Epidermal melanocyte (primary cell): ENCODE data around the gene PTGIS.
A peak's percentile ranks its signal among the peaks of the same experiment; 100 is the strongest.

Source experiments
- DNase-seq: peaks from one replicate; pipeline ENCODE4 v3.0.0; 2011; ENCODE audit warnings: low spot score; ENCODE audit not compliant: insufficient read length

The PTGIS gene

DNA sequence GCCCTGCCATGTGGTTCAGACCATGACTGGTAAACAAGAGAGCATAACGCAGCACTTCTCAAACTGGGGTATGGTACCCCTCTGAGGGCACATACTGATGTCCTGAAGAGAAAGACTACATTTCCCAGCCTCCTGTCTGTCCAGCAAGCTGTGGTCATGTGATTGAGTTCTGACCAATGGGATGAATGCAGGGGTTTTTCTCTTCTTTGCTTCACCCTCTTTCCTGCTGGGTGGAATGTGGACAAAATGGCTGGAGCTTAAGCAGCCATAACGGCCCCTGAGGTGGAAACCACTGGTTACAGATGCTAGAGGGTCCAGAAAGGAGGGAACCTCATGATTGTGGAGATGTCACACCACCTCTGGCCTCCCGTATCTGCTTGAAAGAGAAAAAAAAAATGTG lies 66.0 kb downstream of the PTGIS start:
- DNase-seq = no peak

DNA sequence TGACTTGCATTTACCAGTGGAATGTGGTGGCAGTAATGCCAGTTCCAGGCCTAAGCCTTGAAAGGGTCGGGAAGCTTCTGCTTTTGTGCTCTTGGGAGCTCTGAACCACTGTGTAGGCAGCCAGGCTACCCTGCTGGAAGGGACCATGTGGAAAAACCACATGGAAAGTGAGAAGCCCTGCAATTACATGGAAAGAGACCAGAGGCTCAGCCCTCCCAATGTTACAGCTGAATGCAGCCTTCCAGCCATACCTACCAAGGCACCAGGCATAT lies 70.6 kb downstream of the PTGIS start:
- no peak for DNase-seq

DNA sequence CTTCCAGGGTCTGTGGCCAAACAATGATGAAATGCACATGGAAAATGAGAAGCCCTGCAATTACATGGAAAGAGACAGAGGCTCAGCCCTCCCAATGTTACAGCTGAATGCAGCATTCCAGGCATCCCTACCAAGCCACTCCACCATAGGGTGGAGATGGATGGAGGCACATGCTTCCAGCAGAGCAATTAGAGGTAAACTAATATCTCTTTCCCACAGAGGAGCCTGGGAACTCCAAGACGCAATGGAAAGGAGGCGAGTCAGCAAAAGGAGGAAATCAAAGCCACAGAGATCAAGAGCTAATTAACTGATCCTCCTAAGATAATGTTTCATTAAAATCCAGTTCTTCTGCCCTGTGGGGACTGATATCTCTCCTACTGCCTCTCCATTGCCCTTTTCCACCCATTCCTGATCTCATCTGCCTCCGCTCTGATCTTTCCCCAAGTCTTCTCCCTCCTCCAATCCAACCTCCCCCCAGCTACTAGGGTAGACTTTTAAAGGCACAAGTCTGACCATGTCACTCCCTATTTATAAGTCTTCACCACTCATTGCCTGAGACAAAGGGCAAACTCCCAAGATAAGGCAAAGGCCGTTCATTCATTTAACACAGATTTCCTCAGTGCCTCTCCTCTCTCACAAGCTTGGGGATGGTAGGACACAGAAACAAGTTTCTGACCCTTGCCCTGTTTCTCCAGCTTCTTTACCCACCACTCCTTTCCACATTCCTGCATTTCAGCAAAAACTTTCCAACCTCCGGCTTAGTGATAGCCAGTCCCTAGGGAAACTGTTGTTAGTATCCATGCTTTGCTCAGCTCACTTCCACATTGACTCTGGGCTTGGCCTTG lies 71.2 kb downstream of the PTGIS start:
- no peak for DNase-seq

DNA sequence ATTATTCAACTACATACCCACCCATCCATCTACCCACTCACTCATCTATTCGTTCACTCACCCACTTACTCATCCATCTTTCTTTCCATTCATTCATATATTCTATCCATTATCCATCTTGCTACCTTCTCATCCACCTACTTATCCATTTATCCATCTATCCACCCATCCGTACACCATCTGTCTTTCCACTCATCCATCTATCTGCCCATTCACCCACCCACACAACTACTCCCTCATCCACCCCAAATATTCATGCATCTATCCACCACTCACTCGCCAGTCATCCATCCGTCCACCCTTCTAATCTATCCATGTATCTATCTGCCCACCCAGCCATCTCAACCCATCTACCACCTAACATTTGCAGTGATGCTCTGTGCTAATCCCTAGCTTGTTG lies 71.9 kb downstream of the PTGIS start:
- DNase-seq = no peak

DNA sequence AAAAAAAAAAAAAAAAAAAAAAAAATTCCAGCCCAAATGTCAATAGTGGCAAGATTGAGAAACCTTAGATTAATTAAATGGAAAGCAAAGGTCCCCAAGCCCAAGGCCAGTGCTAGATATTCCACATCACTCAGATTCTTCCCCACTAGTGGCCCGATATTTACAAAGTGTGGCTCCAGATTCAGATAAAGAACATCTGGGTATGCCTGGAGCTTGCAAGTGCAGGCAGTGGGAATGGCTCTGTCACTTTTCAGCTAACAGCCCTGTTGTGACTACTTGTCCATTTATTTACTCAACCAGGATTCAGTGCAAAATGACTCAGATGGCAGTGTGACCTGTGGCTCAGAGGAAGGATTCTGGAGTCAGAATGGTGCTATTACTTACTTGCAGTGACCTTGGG lies 77.2 kb downstream of the PTGIS start:
- DNase-seq = no peak

DNA sequence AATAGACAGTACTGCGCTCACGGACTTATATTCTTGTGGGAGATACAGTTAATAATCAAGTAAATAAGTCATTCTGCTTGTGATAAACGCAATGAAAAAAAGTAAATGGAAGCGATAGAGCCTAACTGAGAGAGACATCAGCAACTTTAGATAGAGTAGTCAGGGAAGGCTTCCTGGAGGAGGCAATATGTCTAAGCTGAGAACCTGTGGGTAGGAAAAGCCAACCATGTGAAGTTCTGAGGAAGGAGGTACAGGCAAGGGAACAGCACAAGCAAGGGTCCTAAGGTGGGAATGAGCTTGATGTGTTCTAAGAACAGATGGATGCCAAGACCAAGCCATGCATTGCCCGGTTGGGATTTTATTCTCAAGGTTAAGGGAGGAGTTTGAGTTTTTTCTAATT lies 78.2 kb downstream of the PTGIS start:
- DNase-seq = no peak

DNA sequence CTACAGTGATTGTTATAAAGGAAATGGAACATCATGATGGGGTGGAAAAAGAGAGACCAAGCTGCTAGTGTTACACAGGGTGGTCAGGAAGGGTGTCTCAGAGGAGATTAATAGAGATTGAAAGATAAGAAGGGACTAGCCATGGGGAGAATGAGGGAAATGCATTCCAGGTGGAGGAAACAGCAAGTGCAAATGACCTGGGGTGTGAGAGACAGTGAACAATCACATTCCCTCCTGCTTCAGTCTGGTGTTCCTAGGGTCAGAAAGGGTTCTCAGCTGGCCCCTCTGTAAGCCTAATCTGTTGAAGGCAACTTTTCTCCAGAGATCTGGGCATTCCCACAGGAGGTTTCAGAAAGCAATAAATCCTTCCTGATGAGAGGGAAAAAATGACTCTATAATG lies 81.9 kb downstream of the PTGIS start:
- DNase-seq = no peak

DNA sequence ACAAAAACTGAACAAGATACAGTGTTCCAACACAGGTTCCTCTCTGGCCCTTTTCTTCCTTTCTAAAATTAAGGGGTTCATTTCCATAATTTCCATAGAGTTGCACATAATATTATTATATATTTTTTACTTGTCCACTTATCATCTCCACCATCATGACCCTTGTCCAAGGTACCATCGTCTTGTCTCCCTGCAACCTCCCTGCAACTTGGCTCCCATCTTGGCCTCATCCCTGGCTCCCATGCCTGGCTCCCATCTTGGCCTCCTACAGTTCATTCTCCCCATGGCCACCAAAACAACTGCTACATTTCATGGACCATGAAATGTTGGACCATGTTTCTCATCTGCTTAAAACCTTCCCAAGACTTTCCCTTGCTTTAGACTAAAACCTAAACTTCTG lies 82.4 kb downstream of the PTGIS start:
- no peak for DNase-seq

DNA sequence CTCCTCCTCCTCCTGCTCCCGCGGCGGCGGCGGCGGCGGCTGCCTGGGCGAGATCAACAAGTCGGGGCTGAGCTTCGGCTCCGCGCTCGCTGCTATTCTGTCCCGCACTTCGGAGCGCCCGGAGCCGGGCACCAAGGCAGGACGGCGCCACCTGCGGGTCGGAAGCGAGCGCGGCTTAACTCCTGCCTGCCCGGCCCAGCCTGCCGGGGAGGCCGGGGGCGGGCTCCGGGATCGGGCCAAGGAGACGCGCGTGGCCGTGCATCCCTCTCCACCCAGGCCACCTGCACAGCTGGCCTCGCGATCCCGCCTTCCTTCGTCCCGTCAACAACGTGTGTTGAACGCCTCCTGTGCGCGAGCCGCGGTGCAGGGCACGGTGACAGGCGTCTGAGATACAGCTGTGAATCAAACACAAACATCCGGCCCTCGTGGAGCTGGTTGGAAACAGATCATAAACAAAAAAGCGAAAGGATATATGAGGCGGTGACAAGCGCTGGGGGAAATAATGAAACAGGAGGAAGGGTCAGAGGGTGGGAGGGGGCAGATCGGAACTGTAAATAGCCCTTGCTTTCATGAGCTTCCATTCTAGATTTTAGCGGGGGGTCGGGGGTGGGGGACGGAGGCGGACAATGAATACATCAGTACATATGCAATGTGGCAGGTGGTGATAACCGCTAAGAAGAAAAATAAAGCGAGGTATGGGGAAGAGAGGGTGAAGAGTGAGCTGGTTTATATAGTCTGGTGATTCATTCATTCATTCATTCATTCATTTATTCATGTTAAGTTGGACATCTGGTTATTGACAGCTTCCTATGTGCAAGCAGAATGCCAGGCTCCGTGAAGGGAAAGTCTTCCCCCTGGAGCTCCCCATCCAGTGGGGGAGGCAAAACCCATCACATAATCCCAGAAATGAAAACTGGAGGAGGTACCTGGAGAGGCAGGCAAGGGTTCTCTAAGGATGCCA lies 83.5 kb downstream of the PTGIS start:
- DNase-seq = peak; percentile 43

DNA sequence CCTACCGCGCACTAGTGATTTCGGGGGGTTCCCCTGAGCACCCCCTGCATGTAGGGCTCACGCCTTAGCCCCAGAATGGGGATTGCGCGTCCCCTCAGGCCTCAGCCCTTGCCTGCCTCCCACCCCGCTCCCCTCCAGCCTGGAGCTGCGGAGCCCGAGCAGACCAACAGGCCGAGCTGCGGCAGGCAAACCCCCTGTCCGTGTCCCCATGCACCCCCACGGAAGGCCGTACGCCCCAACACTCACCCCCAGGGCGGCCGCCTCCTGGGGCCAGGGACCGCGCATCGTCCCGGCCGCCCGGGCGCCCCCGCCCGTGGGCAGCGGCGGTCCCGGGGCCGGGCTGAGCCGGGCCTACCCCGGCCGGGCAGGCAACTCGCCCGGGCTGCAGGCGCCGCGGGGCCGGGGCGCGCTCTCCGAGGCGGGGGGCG lies 84.2 kb downstream of the PTGIS start:
- DNase-seq = no peak

DNA sequence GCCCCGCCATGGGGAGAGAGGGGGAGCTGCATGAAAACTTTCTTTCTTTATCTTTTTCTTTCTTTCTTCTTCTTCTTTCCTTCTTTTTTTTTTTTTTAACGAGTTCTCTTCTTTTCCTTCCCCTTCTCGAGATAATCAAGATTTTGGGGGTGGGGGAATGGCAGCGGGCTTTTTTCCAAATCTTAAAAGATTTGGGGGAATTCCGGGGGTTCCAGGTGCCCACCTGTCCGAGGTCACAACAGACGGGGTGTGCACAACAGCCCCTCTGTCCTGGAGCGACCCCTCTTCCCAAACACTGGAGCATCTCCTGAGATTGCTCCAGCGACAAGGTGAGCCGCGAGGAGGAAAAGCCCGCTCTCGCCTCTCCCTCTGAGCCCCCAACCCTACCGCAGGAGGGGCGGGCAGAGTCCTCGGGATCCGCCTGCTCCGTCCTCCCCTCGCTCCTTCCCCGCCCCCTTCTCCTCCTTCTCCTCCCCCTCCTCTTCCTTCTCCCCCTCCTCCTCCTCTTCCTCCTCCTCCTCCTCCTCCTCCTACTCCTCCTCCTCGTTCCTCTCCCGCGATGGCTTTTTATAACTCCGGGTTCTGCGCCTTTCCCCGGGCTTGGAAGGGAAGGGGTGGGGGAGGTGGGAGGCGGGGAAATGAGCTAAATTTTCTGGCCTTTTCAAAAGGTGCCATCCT lies 84.8 kb downstream of the PTGIS start:
- DNase-seq = no peak

DNA sequence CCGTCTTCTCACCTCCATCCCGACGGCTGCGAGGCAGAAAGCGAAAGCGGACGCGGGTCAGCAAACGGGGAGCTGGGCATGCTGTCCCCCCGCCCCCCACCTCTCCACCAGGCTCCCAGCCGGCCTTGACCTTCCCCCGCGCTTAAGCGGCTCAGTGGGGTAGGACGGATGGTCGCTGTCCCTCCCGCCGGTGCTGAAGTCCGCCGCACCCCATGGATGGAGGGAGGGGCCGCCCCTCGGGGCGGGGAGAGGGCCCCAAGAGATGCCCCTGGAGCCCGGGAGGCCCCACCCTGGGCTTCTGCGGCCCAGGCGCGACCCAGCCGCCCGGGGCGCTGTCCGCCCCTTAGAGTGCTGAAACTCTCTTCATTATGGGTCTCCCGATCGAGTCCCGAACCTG lies 85.3 kb downstream of the PTGIS start, which contains the start of gene KCNB1:
Gene KCNB1 (minus strand): TSS at position 48 of the 397 bp plus-strand sequence. CDS start 188 bp downstream, outside the sequence.
- peak; percentile 59 for DNase-seq

DNA sequence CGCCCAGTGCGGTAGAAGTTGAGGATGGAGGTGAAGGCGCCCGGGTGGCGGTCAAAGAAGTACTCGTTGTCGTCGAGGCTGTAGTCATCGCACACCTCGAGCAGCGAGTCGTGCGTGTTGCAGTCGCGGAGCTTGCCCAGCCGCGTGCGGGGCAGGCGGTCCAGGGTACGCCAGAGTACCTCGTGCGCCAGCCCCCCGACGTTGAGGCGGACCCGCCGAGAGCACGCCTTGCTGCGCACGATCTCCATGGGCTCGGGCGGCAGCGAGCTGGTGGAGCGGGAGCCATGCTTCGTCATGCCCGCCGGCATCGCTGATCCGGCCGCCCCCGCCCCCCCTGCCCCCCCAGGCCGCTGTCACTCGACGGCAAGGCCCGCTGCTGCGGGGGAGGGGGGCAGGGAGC lies 85.8 kb downstream of the PTGIS start:
- no peak for DNase-seq

DNA sequence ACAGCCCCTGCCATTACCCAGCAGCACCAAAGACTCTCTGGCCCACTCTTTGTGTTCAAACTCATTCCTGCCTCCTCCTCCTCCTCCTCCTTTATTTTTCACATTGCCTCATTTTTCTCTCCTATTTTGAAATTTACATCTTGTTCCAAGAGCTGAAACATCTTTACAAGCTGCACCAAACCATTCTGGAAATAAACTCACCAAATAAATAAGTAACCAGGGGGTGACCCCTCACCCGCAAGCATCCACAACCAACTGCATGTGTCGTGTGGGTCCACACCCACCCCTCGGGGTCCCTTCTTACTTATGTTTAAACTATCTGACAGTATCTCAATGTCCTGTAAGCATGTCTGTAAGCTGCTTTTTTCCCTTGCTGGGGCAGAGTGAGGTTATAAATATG lies 86.8 kb downstream of the PTGIS start:
- no peak for DNase-seq

DNA sequence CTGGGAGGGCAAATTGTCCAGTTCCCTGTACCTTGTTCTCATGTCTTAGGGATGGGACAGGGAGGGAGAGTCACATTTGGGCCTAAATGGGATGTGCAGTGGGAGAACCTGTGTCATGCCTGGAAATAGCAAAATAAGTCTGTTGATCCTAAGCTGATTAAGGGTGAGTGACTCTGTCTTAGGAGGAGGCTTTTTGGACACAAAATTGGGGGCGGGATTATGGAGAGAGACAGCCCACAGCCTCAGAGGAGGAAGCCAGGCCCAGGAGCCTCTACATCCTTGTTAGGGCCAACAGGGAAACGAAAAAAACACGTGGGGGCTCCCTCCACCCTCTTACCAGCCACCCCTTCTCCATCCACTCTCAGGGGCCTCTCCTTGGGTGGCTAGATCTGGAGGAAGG lies 87.7 kb downstream of the PTGIS start:
- no peak for DNase-seq

DNA sequence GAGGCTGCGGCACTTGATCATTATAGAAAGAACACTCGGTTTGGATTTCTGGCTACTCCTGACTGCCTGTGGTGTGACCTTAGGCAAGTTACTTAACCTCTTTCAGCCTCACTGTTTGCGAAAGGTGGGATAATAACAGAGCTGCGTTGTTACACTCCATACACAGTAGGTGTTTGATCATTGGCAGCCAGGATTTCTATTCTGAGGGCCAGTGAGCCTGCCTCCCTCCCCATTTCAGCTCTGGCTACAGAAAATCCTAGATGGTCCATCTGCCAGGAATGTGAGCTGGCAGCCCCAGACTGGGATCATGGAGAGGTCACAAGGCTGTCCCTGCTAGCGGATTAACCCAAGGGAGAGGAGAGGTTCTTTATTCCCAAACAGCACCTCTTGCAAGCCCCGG lies 88.2 kb downstream of the PTGIS start:
- DNase-seq = no peak

DNA sequence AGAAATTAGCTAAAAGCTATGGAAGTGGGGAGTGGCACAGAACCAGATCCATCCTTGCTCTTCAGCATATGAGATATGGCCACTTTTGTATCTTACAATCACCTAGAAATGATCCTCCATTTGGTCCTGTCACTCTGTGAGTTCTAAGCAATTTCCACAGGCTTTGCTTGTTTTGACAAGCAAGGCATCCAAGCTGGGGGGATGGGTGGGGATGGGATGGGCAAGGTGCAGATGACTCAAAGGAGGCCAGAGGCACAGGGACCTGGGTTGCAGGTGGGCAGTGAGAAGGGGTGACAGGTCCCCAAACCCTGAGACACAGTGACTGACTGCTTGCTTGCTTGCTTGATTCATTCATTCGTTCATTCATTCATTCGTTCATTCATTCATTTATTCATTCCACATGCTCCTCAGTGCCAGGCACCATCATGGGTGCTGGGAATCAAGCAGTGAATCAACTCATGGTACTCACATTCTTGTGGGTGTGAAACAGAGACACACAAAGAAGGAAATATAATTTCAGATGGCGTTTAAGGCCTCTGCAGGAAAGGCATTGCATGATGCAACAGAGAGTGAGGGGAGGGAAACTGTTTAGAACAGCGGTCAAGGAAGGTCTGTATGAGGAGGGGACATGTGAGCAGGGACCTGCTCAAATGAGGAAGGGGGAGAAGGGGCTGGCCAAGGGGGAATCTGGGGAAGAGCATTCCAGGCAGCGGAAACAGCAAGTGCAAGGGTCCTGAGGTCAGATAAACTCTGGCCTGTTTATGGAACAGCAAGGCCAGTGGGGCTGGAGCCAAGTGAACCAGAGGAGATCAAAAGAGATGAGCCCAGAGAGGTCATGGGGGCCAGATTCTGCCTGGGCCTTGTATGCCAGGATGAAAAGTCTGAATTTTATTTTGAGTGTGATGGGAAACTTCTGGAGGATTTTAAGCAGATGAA lies 88.9 kb downstream of the PTGIS start:
- no peak for DNase-seq

DNA sequence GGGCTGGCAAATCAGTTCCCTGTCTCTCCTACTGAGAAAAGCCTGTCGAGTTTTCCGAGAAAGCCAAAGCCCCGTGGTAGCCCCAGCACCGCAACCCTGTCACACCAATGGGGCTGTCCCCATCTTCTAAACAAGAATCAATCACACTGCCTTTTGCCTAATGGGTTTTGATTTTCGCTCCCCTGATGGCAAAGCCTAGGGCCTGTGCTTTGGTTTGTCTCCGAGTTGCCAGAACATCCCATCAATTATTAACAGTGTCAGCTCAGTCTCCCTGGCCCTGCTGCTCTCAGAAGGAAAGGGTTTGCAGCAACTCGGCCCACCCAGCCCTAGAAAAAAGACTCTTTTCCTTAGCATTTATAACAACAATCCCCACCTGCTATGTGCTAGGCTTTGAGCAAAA lies 89.7 kb downstream of the PTGIS start:
- no peak for DNase-seq

DNA sequence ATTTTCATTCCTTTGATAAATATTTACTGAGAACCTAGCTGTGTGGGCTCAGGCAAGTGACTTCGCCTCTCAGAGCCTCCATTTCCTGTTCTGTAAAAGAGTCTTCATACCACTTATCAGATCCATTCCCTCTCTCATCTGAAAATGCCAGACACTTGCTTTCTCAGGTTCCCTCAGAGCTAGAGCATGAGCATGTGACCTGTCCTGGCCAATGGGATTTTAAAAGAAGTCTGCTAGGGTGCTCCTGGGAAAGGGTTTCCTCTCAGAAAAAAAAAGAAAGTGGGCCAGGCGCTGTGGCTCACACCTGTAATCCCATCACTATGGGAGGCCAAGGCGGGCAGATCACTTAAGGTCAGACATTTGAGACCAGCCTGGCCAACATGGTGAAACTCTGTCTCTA lies 90.7 kb downstream of the PTGIS start:
- DNase-seq = no peak

DNA sequence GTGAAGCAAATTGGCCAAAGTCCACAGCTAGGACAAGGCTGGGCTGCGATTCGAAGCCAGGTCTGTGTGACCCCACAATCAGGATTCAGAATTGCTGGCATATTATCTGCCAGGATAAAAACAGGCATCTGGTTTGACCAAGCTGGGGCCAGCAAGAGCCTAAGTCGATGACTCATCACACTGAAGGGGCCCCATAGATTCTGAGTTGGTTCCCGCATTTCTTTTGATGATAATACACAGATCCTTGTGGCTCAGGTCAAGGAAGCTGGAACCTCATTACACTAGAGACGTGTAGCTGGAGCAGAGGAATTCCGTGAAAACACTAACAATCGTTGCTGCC lies 92.0 kb downstream of the PTGIS start:
- no peak for DNase-seq
